WTC11 (cell line): ENCODE data around the gene CRYBA2. TPM values are rescaled to one million over a fixed set of nuclear protein-coding genes. Genes with fewer than 3 reads are reported as not detected.

Experiments used
- ATAC-seq: fragments of 200-7000 bp; cut with Tn5 transposase; 2 replicates; pipeline ENCODE4 v1.10.0; 2021; ENCODE audit warnings: mild to moderate bottlenecking, moderate library complexity
- CTCF ChIA-PET: fragments of 300-600 bp; sonication (Branson Sonifier 250); formaldehyde crosslinking; loops from one replicate; lab custom pipeline; 2021; ENCODE audit warnings: antibody characterized with exemption; lab: Charles Lee
- POLR2A ChIA-PET: fragments of 350-600 bp; sonication (Branson Sonifier 250); formaldehyde crosslinking; loops from one replicate; lab custom pipeline; 2021; ENCODE audit warnings: antibody characterized with exemption; lab: Charles Lee
- DNase-seq: peaks from one replicate; pipeline ENCODE4 v3.0.0; 2021; ENCODE audit warnings: low spot score
- H3K27ac Mint-ChIP-seq: 2 replicates; pipeline ENCODE4 v1.8.0; 2021; ENCODE audit warnings: mixed read lengths
- H3K27me3 Mint-ChIP-seq: 2 replicates; pipeline ENCODE4 v1.8.0; 2021; ENCODE audit warnings: low read depth, mild to moderate bottlenecking, moderate library complexity, mixed read lengths
- H3K36me3 Mint-ChIP-seq: 2 replicates; pipeline ENCODE4 v1.8.0; 2021; ENCODE audit warnings: mixed read lengths
- H3K4me1 Mint-ChIP-seq: 2 replicates; pipeline ENCODE4 v1.8.0; 2022; ENCODE audit warnings: mixed read lengths
- H3K4me3 Mint-ChIP-seq: 2 replicates; pipeline ENCODE4 v1.8.0; 2021; ENCODE audit warnings: mild to moderate bottlenecking, moderate library complexity, mixed read lengths
- H3K9me3 Mint-ChIP-seq: 2 replicates; pipeline ENCODE4 v1.8.0; 2021; ENCODE audit warnings: mixed read lengths
- CDX4 ChIP-seq: fragments of 250-450 bp; sonication (Bioruptor Pico); IDR thresholded peaks from 2 replicates; pipeline ENCODE4 v1.9.0; 2021; ENCODE audit warnings: moderate library complexity, mild to moderate bottlenecking, inconsistent platforms, borderline replicate concordance
- CTCF ChIP-seq: fragments of 200-600 bp; IDR thresholded peaks from 2 replicates; pipeline ENCODE4 v1.8.0; 2022; ENCODE audit warnings: antibody characterized with exemption
- EMX1 ChIP-seq: fragments of 250-450 bp; sonication (Bioruptor Pico); IDR thresholded peaks from 2 replicates; pipeline ENCODE4 v1.8.0; 2021; ENCODE audit warnings: mild to moderate bottlenecking
- FOXP1 ChIP-seq: sonication (generic); formaldehyde crosslinking; IDR thresholded peaks from 2 replicates; pipeline ENCODE4 v1.8.0; 2022; ENCODE audit warnings: missing genetic modification reagents, mild to moderate bottlenecking, moderate library complexity, borderline replicate concordance
- GABPB1 ChIP-seq: sonication (generic); formaldehyde crosslinking; IDR thresholded peaks from 2 replicates; pipeline ENCODE4 v1.8.1; 2023; ENCODE audit warnings: mild to moderate bottlenecking, missing genetic modification reagents
- MAX ChIP-seq: sonication (generic); formaldehyde crosslinking; IDR thresholded peaks from 2 replicates; pipeline ENCODE4 v1.8.0; 2022; ENCODE audit warnings: mild to moderate bottlenecking, missing genetic modification reagents
- MXD4 ChIP-seq: fragments of 250-450 bp; sonication (Bioruptor Pico); IDR thresholded peaks from 2 replicates; pipeline ENCODE4 v1.8.0; 2021; ENCODE audit warnings: mild to moderate bottlenecking, moderate library complexity, borderline replicate concordance
- MYBL2 ChIP-seq: sonication (generic); formaldehyde crosslinking; IDR thresholded peaks from 2 replicates; pipeline ENCODE4 v1.8.1; 2023; ENCODE audit warnings: mild to moderate bottlenecking, moderate library complexity, missing genetic modification reagents
- NR1H2 ChIP-seq: sonication (generic); formaldehyde crosslinking; IDR thresholded peaks from 2 replicates; pipeline ENCODE4 v1.9.0; 2021; ENCODE audit warnings: mild to moderate bottlenecking, moderate library complexity, missing genetic modification reagents
- OVOL2 ChIP-seq: fragments of 250-450 bp; sonication (Bioruptor Pico); IDR thresholded peaks from 2 replicates; pipeline ENCODE4 v1.9.0; 2021; ENCODE audit warnings: mild to moderate bottlenecking, borderline replicate concordance
- SMAD4 ChIP-seq: sonication (generic); formaldehyde crosslinking; IDR thresholded peaks from 2 replicates; pipeline ENCODE4 v1.8.0; 2022; ENCODE audit warnings: mild to moderate bottlenecking, missing genetic modification reagents
- SP1 ChIP-seq: sonication (generic); formaldehyde crosslinking; conservative IDR thresholded peaks from 2 replicates; pipeline ENCODE4 v1.8.1; 2022; ENCODE audit warnings: missing genetic modification reagents
- TEAD4 ChIP-seq: sonication (generic); formaldehyde crosslinking; IDR thresholded peaks from 2 replicates; pipeline ENCODE4 v1.8.0; 2022; ENCODE audit warnings: mild to moderate bottlenecking, missing genetic modification reagents
- USF2 ChIP-seq: sonication (generic); formaldehyde crosslinking; IDR thresholded peaks from 2 replicates; pipeline ENCODE4 v1.8.1; 2023; ENCODE audit warnings: mild to moderate bottlenecking, missing genetic modification reagents, moderate library complexity
- ZNF425 ChIP-seq: fragments of 250-450 bp; sonication (Bioruptor Pico); conservative IDR thresholded peaks from 2 replicates; pipeline ENCODE4 v1.9.0; 2021; ENCODE audit warnings: mild to moderate bottlenecking
- total RNA-seq: library from RNA; stranded (reverse); gene quantifications from 3 replicates; pipeline ENCODE4 v1.2.3, GENCODE V29; 2021
- TF ChIP-seq, protein P1 (sequence below): sonication (generic); formaldehyde crosslinking; IDR thresholded peaks from 2 replicates; pipeline ENCODE4 v1.8.1; 2023; ENCODE audit warnings: mild to moderate bottlenecking, moderate library complexity, missing genetic modification reagents

Gene CRYBA2
- total RNA-seq, 1 experiment from 2014 or later, result not detected

GRCh38 chr2:218996937-218997336 is 3.7 kb upstream of the CRYBA2 start (continued):
- TF ChIP-seq CDX4 (CRISPR knock-in tag), result no peak
- no peak for TF ChIP-seq USF2 (CRISPR knock-in tag)
- TF ChIP-seq OVOL2 (CRISPR knock-in tag), result no peak
- no peak for TF ChIP-seq ZNF425 (CRISPR knock-in tag)
- no peak for TF ChIP-seq TEAD4 (CRISPR knock-in tag)
- TF ChIP-seq MXD4 (CRISPR knock-in tag), result no peak
- no peak for TF ChIP-seq EMX1 (CRISPR knock-in tag)
- TF ChIP-seq SMAD4 (CRISPR knock-in tag), result no peak

GRCh38 chr2:218995972-218996711 is 2.9 kb upstream of the CRYBA2 start:
- H3K36me3 Mint-ChIP-seq, result no peaks in the 10 kb centered on the region

More at GRCh38 chr2:218995972-218996711, 2.9 kb upstream of the CRYBA2 start:
- Mint-ChIP-seq H3K27ac (no peak overlapping the region), H3K9me3 (no peaks in the 10 kb centered on the region), H3K4me3 (peak overlapping the region; percentile 60), H3K27me3 (peaks cover 100% of the 10 kb centered on the region), H3K4me1 (peaks cover 26% of the 10 kb centered on the region)
- ATAC-seq (peak; percentile 49), DNase-seq (peak; percentile 93)
- peak; percentile 69 for TF ChIP-seq SP1 (CRISPR knock-in tag)
- TF ChIP-seq, protein P1, sequence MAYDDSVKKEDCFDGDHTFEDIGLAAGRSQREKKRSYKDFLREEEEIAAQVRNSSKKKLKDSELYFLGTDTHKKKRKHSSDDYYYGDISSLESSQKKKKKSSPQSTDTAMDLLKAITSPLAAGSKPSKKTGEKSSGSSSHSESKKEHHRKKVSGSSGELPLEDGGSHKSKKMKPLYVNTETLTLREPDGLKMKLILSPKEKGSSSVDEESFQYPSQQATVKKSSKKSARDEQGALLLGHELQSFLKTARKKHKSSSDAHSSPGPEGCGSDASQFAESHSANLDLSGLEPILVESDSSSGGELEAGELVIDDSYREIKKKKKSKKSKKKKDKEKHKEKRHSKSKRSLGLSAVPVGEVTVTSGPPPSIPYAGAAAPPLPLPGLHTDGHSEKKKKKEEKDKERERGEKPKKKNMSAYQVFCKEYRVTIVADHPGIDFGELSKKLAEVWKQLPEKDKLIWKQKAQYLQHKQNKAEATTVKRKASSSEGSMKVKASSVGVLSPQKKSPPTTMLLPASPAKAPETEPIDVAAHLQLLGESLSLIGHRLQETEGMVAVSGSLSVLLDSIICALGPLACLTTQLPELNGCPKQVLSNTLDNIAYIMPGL (CRISPR knock-in tag), result 0 out of 2 replicates have a peak, but pooled peaks have one; percentile 30
- peak; percentile 90 for TF ChIP-seq CTCF
- no peak for TF ChIP-seq NR1H2 (CRISPR knock-in tag)
- no peak for TF ChIP-seq TEAD4 (CRISPR knock-in tag)
- TF ChIP-seq MAX, result no peak
- 0 out of 2 replicates have a peak, but pooled peaks have one; percentile 30 for TF ChIP-seq GABPB1
- peak; percentile 39; the same call in 1 of the 2 replicates for TF ChIP-seq FOXP1 (CRISPR knock-in tag)
- TF ChIP-seq MYBL2, result 0 out of 2 replicates have a peak, but pooled peaks have one; percentile 46
- CTCF ChIA-PET, result interaction anchor here (0.6 to 10.6 kb wide), 26 partner anchors 9 to 576 kb away, joined by 3 to 158 read pairs (median 4); partner anchors contain the start of genes CDK5R2, FEV and IHH
- POLR2A ChIA-PET, result no interaction called here
